ENCODE measurements around the gene OPA1.
A peak's percentile ranks its signal among the peaks of the same experiment; 100 is the strongest.

OPA1 gene

GRCh38 chr3:193686665-193687483 is 93.9 kb downstream of the OPA1 start:
- Histone ChIP-seq H3K9me3 (ENCODE audit: insufficient read depth, low read depth, low read length) (no peaks in the 10 kb centered on the region), H3K9ac (ENCODE audit: low read depth, low read length) (no peak overlapping the region), H3K4me3 (ENCODE audit: low read length) (no peak overlapping the region), H3K27me3 (ENCODE audit: insufficient read depth, low read length) (no peaks in the 10 kb centered on the region), H3K27ac (ENCODE audit: low read length) (no peak overlapping the region), H3K4me1 (ENCODE audit: insufficient read depth, low read length) (no peaks in the 10 kb centered on the region), H3K36me3 (ENCODE audit: insufficient read depth, low read depth, low read length) (peaks cover 16% of the 10 kb centered on the region)

- Histone ChIP-seq H3K4me3 (ENCODE audit: low read length) (no peak overlapping the region), H3K4me1 (ENCODE audit: insufficient read depth, low read length) (no peaks in the 10 kb centered on the region), H3K9ac (ENCODE audit: low read depth, low read length) (no peak overlapping the region), H3K36me3 (ENCODE audit: insufficient read depth, low read depth, low read length) (peaks cover 21% of the 10 kb centered on the region), H3K27me3 (ENCODE audit: insufficient read depth, low read length) (no peaks in the 10 kb centered on the region), H3K27ac (ENCODE audit: low read length) (no peak overlapping the region), H3K9me3 (ENCODE audit: insufficient read depth, low read depth, low read length) (no peaks in the 10 kb centered on the region)
These were observed 96.1 kb downstream of the OPA1 start for GRCh38 chr3:193688834-193689714.

GRCh38 chr3:193693774-193694173 is 100.8 kb downstream of the OPA1 start:
- H3K36me3 ChIP-seq (ENCODE audit: insufficient read depth, low read depth, low read length): peaks cover 43% of the 10 kb centered on the region
- no peak overlapping the region for H3K4me3 ChIP-seq (ENCODE audit: low read length)
- no peak overlapping the region for H3K27ac ChIP-seq (ENCODE audit: low read length)
- no peak overlapping the region for H3K9ac ChIP-seq (ENCODE audit: low read depth, low read length)
- H3K9me3 ChIP-seq (ENCODE audit: insufficient read depth, low read depth, low read length): no peaks in the 10 kb centered on the region
- no peaks in the 10 kb centered on the region for H3K27me3 ChIP-seq (ENCODE audit: insufficient read depth, low read length)
- no peaks in the 10 kb centered on the region for H3K4me1 ChIP-seq (ENCODE audit: insufficient read depth, low read length)

- no peak overlapping the region for H3K9ac ChIP-seq (ENCODE audit: low read depth, low read length)
- no peaks in the 10 kb centered on the region for H3K9me3 ChIP-seq (ENCODE audit: insufficient read depth, low read depth, low read length)
- H3K36me3 ChIP-seq (ENCODE audit: insufficient read depth, low read depth, low read length): 0 out of 2 replicates have a peak, but pooled peaks cover 2% of the 10 kb centered on the region
- peaks cover 5% of the 10 kb centered on the region; the same call in 1 of the 2 replicates for H3K27me3 ChIP-seq (ENCODE audit: insufficient read depth, low read length)
- H3K4me1 ChIP-seq (ENCODE audit: insufficient read depth, low read length): peaks cover 5% of the 10 kb centered on the region; the same call in 1 of the 2 replicates
- no peak overlapping the region for H3K27ac ChIP-seq (ENCODE audit: low read length)
- H3K4me3 ChIP-seq (ENCODE audit: low read length): no peak overlapping the region
These were observed 109.1 kb downstream of the OPA1 start for GRCh38 chr3:193701953-193702635.

- no peak overlapping the region for H3K27ac ChIP-seq (ENCODE audit: low read length)
- peaks cover 5% of the 10 kb centered on the region; the same call in 1 of the 2 replicates for H3K27me3 ChIP-seq (ENCODE audit: insufficient read depth, low read length)
These were observed 110.0 kb downstream of the OPA1 start for GRCh38 chr3:193702967-193703366.

GRCh38 chr3:193704431-193704830 is 111.4 kb downstream of the OPA1 start:
- no peaks in the 10 kb centered on the region for H3K9me3 ChIP-seq (ENCODE audit: insufficient read depth, low read depth, low read length)
- H3K9ac ChIP-seq (ENCODE audit: low read depth, low read length): no peak overlapping the region

More at GRCh38 chr3:193702967-193703366, 110.0 kb downstream of the OPA1 start:
- Histone ChIP-seq H3K36me3 (ENCODE audit: insufficient read depth, low read depth, low read length) (0 out of 2 replicates have a peak, but pooled peaks cover under 1% of the 10 kb centered on the region), H3K9ac (ENCODE audit: low read depth, low read length) (no peak overlapping the region), H3K4me1 (ENCODE audit: insufficient read depth, low read length) (peaks cover 5% of the 10 kb centered on the region; the same call in 1 of the 2 replicates), H3K9me3 (ENCODE audit: insufficient read depth, low read depth, low read length) (no peaks in the 10 kb centered on the region), H3K4me3 (ENCODE audit: low read length) (no peak overlapping the region)

GRCh38 chr3:193708270-193708669 is 115.3 kb downstream of the OPA1 start:
- no peak overlapping the region for H3K9ac ChIP-seq (ENCODE audit: low read depth, low read length)
- no peak overlapping the region for H3K4me3 ChIP-seq (ENCODE audit: low read length)
- H3K27me3 ChIP-seq (ENCODE audit: insufficient read depth, low read length): peaks cover 21% of the 10 kb centered on the region
- H3K27ac ChIP-seq (ENCODE audit: low read length): no peak overlapping the region
- peaks cover 2% of the 10 kb centered on the region for H3K9me3 ChIP-seq (ENCODE audit: insufficient read depth, low read depth, low read length)
- peaks cover 15% of the 10 kb centered on the region; the same call in 1 of the 2 replicates for H3K4me1 ChIP-seq (ENCODE audit: insufficient read depth, low read length)
- H3K36me3 ChIP-seq (ENCODE audit: insufficient read depth, low read depth, low read length): no peaks in the 10 kb centered on the region

More at GRCh38 chr3:193704431-193704830, 111.4 kb downstream of the OPA1 start:
- Histone ChIP-seq H3K27me3 (ENCODE audit: insufficient read depth, low read length) (peaks cover 16% of the 10 kb centered on the region), H3K36me3 (ENCODE audit: insufficient read depth, low read depth, low read length) (no peaks in the 10 kb centered on the region), H3K4me3 (ENCODE audit: low read length) (no peak overlapping the region), H3K4me1 (ENCODE audit: insufficient read depth, low read length) (peaks cover 5% of the 10 kb centered on the region; the same call in 1 of the 2 replicates), H3K27ac (ENCODE audit: low read length) (no peak overlapping the region)

- peaks cover 20% of the 10 kb centered on the region for H3K27me3 ChIP-seq (ENCODE audit: insufficient read depth, low read length)
- peak overlapping the region; percentile 32; the same call in 1 of the 2 replicates for H3K9ac ChIP-seq (ENCODE audit: low read depth, low read length)
These were observed 117.5 kb downstream of the OPA1 start for GRCh38 chr3:193710286-193711165.

GRCh38 chr3:193711166-193711485 is 118.1 kb downstream of the OPA1 start:
- peak overlapping the region; percentile 32; the same call in 1 of the 2 replicates for H3K9ac ChIP-seq (ENCODE audit: low read depth, low read length)
- H3K9me3 ChIP-seq (ENCODE audit: insufficient read depth, low read depth, low read length): peaks cover 30% of the 10 kb centered on the region
- peaks cover 15% of the 10 kb centered on the region; the same call in 1 of the 2 replicates for H3K4me1 ChIP-seq (ENCODE audit: insufficient read depth, low read length)

More at GRCh38 chr3:193710286-193711165, 117.5 kb downstream of the OPA1 start:
- Histone ChIP-seq H3K9me3 (ENCODE audit: insufficient read depth, low read depth, low read length) (peaks cover 24% of the 10 kb centered on the region), H3K27ac (ENCODE audit: low read length) (no peak overlapping the region), H3K4me3 (ENCODE audit: low read length) (peak overlapping the region; percentile 23; the same call in 1 of the 2 replicates), H3K36me3 (ENCODE audit: insufficient read depth, low read depth, low read length) (no peaks in the 10 kb centered on the region), H3K4me1 (ENCODE audit: insufficient read depth, low read length) (peaks cover 15% of the 10 kb centered on the region; the same call in 1 of the 2 replicates)

GRCh38 chr3:193711523-193711963 is 118.5 kb downstream of the OPA1 start:
- H3K27ac ChIP-seq (ENCODE audit: low read length): no peak overlapping the region
- H3K9ac ChIP-seq (ENCODE audit: low read depth, low read length): peak overlapping the region; percentile 32; the same call in 1 of the 2 replicates
- H3K4me3 ChIP-seq (ENCODE audit: low read length): no peak overlapping the region
- H3K36me3 ChIP-seq (ENCODE audit: insufficient read depth, low read depth, low read length): no peaks in the 10 kb centered on the region
- H3K27me3 ChIP-seq (ENCODE audit: insufficient read depth, low read length): peaks cover 20% of the 10 kb centered on the region
- H3K9me3 ChIP-seq (ENCODE audit: insufficient read depth, low read depth, low read length): peaks cover 34% of the 10 kb centered on the region
- peaks cover 15% of the 10 kb centered on the region; the same call in 1 of the 2 replicates for H3K4me1 ChIP-seq (ENCODE audit: insufficient read depth, low read length)

More at GRCh38 chr3:193711166-193711485, 118.1 kb downstream of the OPA1 start:
- Histone ChIP-seq H3K4me3 (ENCODE audit: low read length) (peak overlapping the region; percentile 23; the same call in 1 of the 2 replicates), H3K27ac (ENCODE audit: low read length) (no peak overlapping the region), H3K27me3 (ENCODE audit: insufficient read depth, low read length) (peaks cover 20% of the 10 kb centered on the region), H3K36me3 (ENCODE audit: insufficient read depth, low read depth, low read length) (no peaks in the 10 kb centered on the region)

Data from iPS-20b (cell line).